ENCODE results near the gene KPNB1.

The KPNB1 gene

GRCh38 chr17:47684535-47685193 lies 34.9 kb downstream of the KPNB1 start:
- DNase-seq (ENCODE audit: low read depth): no peak
- TF ChIP-seq, protein P1, sequence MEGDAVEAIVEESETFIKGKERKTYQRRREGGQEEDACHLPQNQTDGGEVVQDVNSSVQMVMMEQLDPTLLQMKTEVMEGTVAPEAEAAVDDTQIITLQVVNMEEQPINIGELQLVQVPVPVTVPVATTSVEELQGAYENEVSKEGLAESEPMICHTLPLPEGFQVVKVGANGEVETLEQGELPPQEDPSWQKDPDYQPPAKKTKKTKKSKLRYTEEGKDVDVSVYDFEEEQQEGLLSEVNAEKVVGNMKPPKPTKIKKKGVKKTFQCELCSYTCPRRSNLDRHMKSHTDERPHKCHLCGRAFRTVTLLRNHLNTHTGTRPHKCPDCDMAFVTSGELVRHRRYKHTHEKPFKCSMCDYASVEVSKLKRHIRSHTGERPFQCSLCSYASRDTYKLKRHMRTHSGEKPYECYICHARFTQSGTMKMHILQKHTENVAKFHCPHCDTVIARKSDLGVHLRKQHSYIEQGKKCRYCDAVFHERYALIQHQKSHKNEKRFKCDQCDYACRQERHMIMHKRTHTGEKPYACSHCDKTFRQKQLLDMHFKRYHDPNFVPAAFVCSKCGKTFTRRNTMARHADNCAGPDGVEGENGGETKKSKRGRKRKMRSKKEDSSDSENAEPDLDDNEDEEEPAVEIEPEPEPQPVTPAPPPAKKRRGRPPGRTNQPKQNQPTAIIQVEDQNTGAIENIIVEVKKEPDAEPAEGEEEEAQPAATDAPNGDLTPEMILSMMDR (IDR thresholded peaks at IDR 0.05; ENCODE audit: low read length, missing control alignments): no peak
- no peak overlapping the region for H3K4me3 ChIP-seq (replicated peaks; ENCODE audit: low read depth, low read length)

GRCh38 chr17:47685556-47686275 lies 36.0 kb downstream of the KPNB1 start:
- no peak overlapping the region for H3K4me3 ChIP-seq (replicated peaks; ENCODE audit: low read depth, low read length)
- TF ChIP-seq, protein P1 (IDR thresholded peaks at IDR 0.05; ENCODE audit: low read length, missing control alignments): no peak
- no peak for DNase-seq (ENCODE audit: low read depth)

- DNase-seq (ENCODE audit: low read depth): no peak
- no peak overlapping the region for H3K4me3 ChIP-seq (replicated peaks; ENCODE audit: low read depth, low read length)
- TF ChIP-seq, protein P1 (IDR thresholded peaks at IDR 0.05; ENCODE audit: low read length, missing control alignments): no peak
These were observed 36.5 kb downstream of the KPNB1 start for GRCh38 chr17:47686276-47686635.

- H3K4me3 ChIP-seq (replicated peaks; ENCODE audit: low read depth, low read length): no peak overlapping the region
- DNase-seq (ENCODE audit: low read depth): no peak
- TF ChIP-seq, protein P1 (IDR thresholded peaks at IDR 0.05; ENCODE audit: low read length, missing control alignments): no peak
These were observed 37.1 kb downstream of the KPNB1 start for GRCh38 chr17:47686664-47687327.

GRCh38 chr17:47687328-47687690 lies 37.6 kb downstream of the KPNB1 start:
- H3K4me3 ChIP-seq (replicated peaks; ENCODE audit: low read depth, low read length): no peak overlapping the region
- TF ChIP-seq, protein P1 (IDR thresholded peaks at IDR 0.05; ENCODE audit: low read length, missing control alignments): no peak
- no peak for DNase-seq (ENCODE audit: low read depth)

GRCh38 chr17:47687748-47688147 lies 38.0 kb downstream of the KPNB1 start:
- no peak for DNase-seq (ENCODE audit: low read depth)
- TF ChIP-seq, protein P1 (IDR thresholded peaks at IDR 0.05; ENCODE audit: low read length, missing control alignments): no peak

More at GRCh38 chr17:47687748-47688147, 38.0 kb downstream of the KPNB1 start:
- no peak overlapping the region for H3K4me3 ChIP-seq (replicated peaks; ENCODE audit: low read depth, low read length)

Data from fibroblast of pulmonary artery (primary cell).